Measurements from ENCODE around the gene GNL1. TPM values are rescaled to one million over a fixed set of nuclear protein-coding genes. Genes with fewer than 3 reads are reported as not detected.

Gene GNL1
- polyA plus RNA-seq, 1 donor = 54.9 TPM

GRCh38 chr6:30555816-30556065 lies 548 bp downstream of the GNL1 start:
- H3K9me3 ChIP-seq (ENCODE audit: control insufficient read depth, low read depth, low read length) = no peaks in the 10 kb centered on the region
- peaks cover 7% of the 10 kb centered on the region for H3K4me1 ChIP-seq (ENCODE audit: control insufficient read depth, insufficient read depth, low read length)
- WGBS (ENCODE audit: insufficient coverage, low lambda C conversion rate) = no CpG with 5 or more reads among the region's 15 CpGs

GRCh38 chr6:30554962-30555815 lies 1.1 kb downstream of the GNL1 start:
- Histone ChIP-seq H3K9me3 (ENCODE audit: control insufficient read depth, low read depth, low read length) (no peaks in the 10 kb centered on the region), H3K36me3 (ENCODE audit: control insufficient read depth, insufficient read depth, low read length) (peaks cover 41% of the 10 kb centered on the region), H3K27ac (ENCODE audit: low read length) (peak overlapping the region; percentile 100), H3K4me3 (ENCODE audit: low read length) (peak overlapping the region; percentile 98), H3K27me3 (ENCODE audit: control insufficient read depth, insufficient read depth, low read length) (no peaks in the 10 kb centered on the region), H3K4me1 (ENCODE audit: control insufficient read depth, insufficient read depth, low read length) (peaks cover 7% of the 10 kb centered on the region)
- peak; percentile 49 to 72 for DNase-seq
- no CpG with 5 or more reads among the region's 34 CpGs for WGBS (ENCODE audit: insufficient coverage, low lambda C conversion rate)

More at GRCh38 chr6:30555816-30556065, 548 bp downstream of the GNL1 start:
- H3K36me3 ChIP-seq (ENCODE audit: control insufficient read depth, insufficient read depth, low read length) = peaks cover 36% of the 10 kb centered on the region
- H3K27ac ChIP-seq (ENCODE audit: low read length) = peak overlapping the region; percentile 100
- no peak for DNase-seq
- no peaks in the 10 kb centered on the region for H3K27me3 ChIP-seq (ENCODE audit: control insufficient read depth, insufficient read depth, low read length)
- peak overlapping the region; percentile 98 for H3K4me3 ChIP-seq (ENCODE audit: low read length)

GRCh38 chr6:30554404-30554803 lies 1.9 kb downstream of the GNL1 start:
- H3K4me3 ChIP-seq (ENCODE audit: low read length) = no peak overlapping the region
- H3K9me3 ChIP-seq (ENCODE audit: control insufficient read depth, low read depth, low read length) = no peaks in the 10 kb centered on the region
- no peak overlapping the region for H3K27ac ChIP-seq (ENCODE audit: low read length)

GRCh38 chr6:30548375-30548774 lies 7.9 kb downstream of the GNL1 start:
- WGBS (ENCODE audit: insufficient coverage, low lambda C conversion rate) = no CpG with 5 or more reads among the region's 2 CpGs

More at GRCh38 chr6:30554404-30554803, 1.9 kb downstream of the GNL1 start:
- Histone ChIP-seq H3K36me3 (ENCODE audit: control insufficient read depth, insufficient read depth, low read length) (peaks cover 44% of the 10 kb centered on the region), H3K27me3 (ENCODE audit: control insufficient read depth, insufficient read depth, low read length) (no peaks in the 10 kb centered on the region), H3K4me1 (ENCODE audit: control insufficient read depth, insufficient read depth, low read length) (peaks cover 7% of the 10 kb centered on the region)
- peak in 1 of 2 donors; percentile 9 for DNase-seq
- WGBS (ENCODE audit: insufficient coverage, low lambda C conversion rate) = no CpG with 5 or more reads among the region's 4 CpGs

GRCh38 chr6:30547454-30547853 lies 8.8 kb downstream of the GNL1 start:
- no peak for DNase-seq

More at GRCh38 chr6:30548375-30548774, 7.9 kb downstream of the GNL1 start:
- Histone ChIP-seq H3K27me3 (ENCODE audit: control insufficient read depth, insufficient read depth, low read length) (no peaks in the 10 kb centered on the region), H3K4me1 (ENCODE audit: control insufficient read depth, insufficient read depth, low read length) (no peaks in the 10 kb centered on the region), H3K4me3 (ENCODE audit: low read length) (no peak overlapping the region), H3K9me3 (ENCODE audit: control insufficient read depth, low read depth, low read length) (no peaks in the 10 kb centered on the region), H3K27ac (ENCODE audit: low read length) (no peak overlapping the region), H3K36me3 (ENCODE audit: control insufficient read depth, insufficient read depth, low read length) (peaks cover 70% of the 10 kb centered on the region)
- no peak for DNase-seq

GRCh38 chr6:30544666-30545272 lies 11.5 kb downstream of the GNL1 start:
- Histone ChIP-seq H3K4me3 (ENCODE audit: low read length) (no peak overlapping the region), H3K4me1 (ENCODE audit: control insufficient read depth, insufficient read depth, low read length) (no peaks in the 10 kb centered on the region), H3K27ac (ENCODE audit: low read length) (no peak overlapping the region), H3K9me3 (ENCODE audit: control insufficient read depth, low read depth, low read length) (no peaks in the 10 kb centered on the region), H3K27me3 (ENCODE audit: control insufficient read depth, insufficient read depth, low read length) (no peaks in the 10 kb centered on the region), H3K36me3 (ENCODE audit: control insufficient read depth, insufficient read depth, low read length) (peaks cover 38% of the 10 kb centered on the region)
- peak in 1 of 2 donors; percentile 31 for DNase-seq
- no CpG with 5 or more reads among the region's 6 CpGs for WGBS (ENCODE audit: insufficient coverage, low lambda C conversion rate)

More at GRCh38 chr6:30547454-30547853, 8.8 kb downstream of the GNL1 start:
- Histone ChIP-seq H3K27ac (ENCODE audit: low read length) (no peak overlapping the region), H3K4me1 (ENCODE audit: control insufficient read depth, insufficient read depth, low read length) (no peaks in the 10 kb centered on the region), H3K4me3 (ENCODE audit: low read length) (no peak overlapping the region), H3K27me3 (ENCODE audit: control insufficient read depth, insufficient read depth, low read length) (no peaks in the 10 kb centered on the region), H3K9me3 (ENCODE audit: control insufficient read depth, low read depth, low read length) (no peaks in the 10 kb centered on the region), H3K36me3 (ENCODE audit: control insufficient read depth, insufficient read depth, low read length) (peaks cover 60% of the 10 kb centered on the region)
- no CpG with 5 or more reads among the region's 6 CpGs for WGBS (ENCODE audit: insufficient coverage, low lambda C conversion rate)

- H3K27ac ChIP-seq (ENCODE audit: low read length) = no peak overlapping the region
- WGBS (ENCODE audit: insufficient coverage, low lambda C conversion rate) = no CpG with 5 or more reads among the region's 3 CpGs
- no peak overlapping the region for H3K4me3 ChIP-seq (ENCODE audit: low read length)
These were observed 12.5 kb downstream of the GNL1 start for GRCh38 chr6:30543821-30544220.

GRCh38 chr6:30542915-30543314 lies 13.4 kb downstream of the GNL1 start:
- no peak overlapping the region for H3K4me3 ChIP-seq (ENCODE audit: low read length)
- peaks cover 25% of the 10 kb centered on the region for H3K36me3 ChIP-seq (ENCODE audit: control insufficient read depth, insufficient read depth, low read length)
- no CpG with 5 or more reads among the region's 1 CpG for WGBS (ENCODE audit: insufficient coverage, low lambda C conversion rate)
- H3K4me1 ChIP-seq (ENCODE audit: control insufficient read depth, insufficient read depth, low read length) = no peaks in the 10 kb centered on the region
- H3K9me3 ChIP-seq (ENCODE audit: control insufficient read depth, low read depth, low read length) = no peaks in the 10 kb centered on the region
- H3K27me3 ChIP-seq (ENCODE audit: control insufficient read depth, insufficient read depth, low read length) = no peaks in the 10 kb centered on the region
- no peak overlapping the region for H3K27ac ChIP-seq (ENCODE audit: low read length)
- no peak for DNase-seq

More at GRCh38 chr6:30543821-30544220, 12.5 kb downstream of the GNL1 start:
- no peaks in the 10 kb centered on the region for H3K9me3 ChIP-seq (ENCODE audit: control insufficient read depth, low read depth, low read length)
- H3K36me3 ChIP-seq (ENCODE audit: control insufficient read depth, insufficient read depth, low read length) = peaks cover 32% of the 10 kb centered on the region
- no peak for DNase-seq
- H3K27me3 ChIP-seq (ENCODE audit: control insufficient read depth, insufficient read depth, low read length) = no peaks in the 10 kb centered on the region
- no peaks in the 10 kb centered on the region for H3K4me1 ChIP-seq (ENCODE audit: control insufficient read depth, insufficient read depth, low read length)

- Histone ChIP-seq H3K4me3 (ENCODE audit: low read length) (no peak overlapping the region), H3K4me1 (ENCODE audit: control insufficient read depth, insufficient read depth, low read length) (no peaks in the 10 kb centered on the region), H3K9me3 (ENCODE audit: control insufficient read depth, low read depth, low read length) (no peaks in the 10 kb centered on the region), H3K27ac (ENCODE audit: low read length) (no peak overlapping the region), H3K27me3 (ENCODE audit: control insufficient read depth, insufficient read depth, low read length) (no peaks in the 10 kb centered on the region), H3K36me3 (ENCODE audit: control insufficient read depth, insufficient read depth, low read length) (peaks cover 22% of the 10 kb centered on the region)
- WGBS (ENCODE audit: insufficient coverage, low lambda C conversion rate) = 57% methylated on average over 1 of the region's 4 CpGs
- no peak for DNase-seq
These were observed 13.9 kb downstream of the GNL1 start for GRCh38 chr6:30542404-30542725.

- Histone ChIP-seq H3K9me3 (ENCODE audit: control insufficient read depth, low read depth, low read length) (no peaks in the 10 kb centered on the region), H3K4me1 (ENCODE audit: control insufficient read depth, insufficient read depth, low read length) (no peaks in the 10 kb centered on the region), H3K4me3 (ENCODE audit: low read length) (peak overlapping the region; percentile 5), H3K36me3 (ENCODE audit: control insufficient read depth, insufficient read depth, low read length) (peaks cover 16% of the 10 kb centered on the region), H3K27me3 (ENCODE audit: control insufficient read depth, insufficient read depth, low read length) (no peaks in the 10 kb centered on the region), H3K27ac (ENCODE audit: low read length) (no peak overlapping the region)
- DNase-seq = peak; percentile 75 to 85
- WGBS (ENCODE audit: insufficient coverage, low lambda C conversion rate) = 51% methylated on average over 8 of the region's 23 CpGs
These were observed 14.5 kb downstream of the GNL1 start for GRCh38 chr6:30541515-30542403.
